ENCODE measurements around the gene RCBTB2.
A peak's percentile ranks its signal among the peaks of the same experiment; 100 is the strongest.
"Not testable (repeated sequence)": the region's sequence is repeated elsewhere in the genome, so short reads cannot be mapped to it uniquely, and the experiment has no call there.

Gene RCBTB2

GRCh38 chr13:48532506-48533499 lies at the start of gene RCBTB2:
TSS of gene RCBTB2 (minus strand) at chr13:48533080. CDS start at chr13:48521939, 11,141 bp downstream.
- FAIRE-seq, result no peak
- DNase-seq (ENCODE audit: low spot score), result peak; percentile 92

- FAIRE-seq (no peak), DNase-seq (ENCODE audit: low spot score) (no peak)
Measured at GRCh38 chr13:48582084-48582483, 49.2 kb upstream of the RCBTB2 start.

GRCh38 chr13:48580896-48581295 lies 48.0 kb upstream of the RCBTB2 start:
- FAIRE-seq (no peak), DNase-seq (ENCODE audit: low spot score) (no peak)

- peak; percentile 42 for DNase-seq (ENCODE audit: low spot score)
- FAIRE-seq, result peak; percentile 79
Measured at GRCh38 chr13:48580185-48580803, 47.4 kb upstream of the RCBTB2 start.

- FAIRE-seq; DNase-seq (ENCODE audit: low spot score): not testable (repeated sequence)
Measured at GRCh38 chr13:48579919-48580180, 47.0 kb upstream of the RCBTB2 start.

- FAIRE-seq (no peak), DNase-seq (ENCODE audit: low spot score) (no peak)
Measured at GRCh38 chr13:48579165-48579918, 46.5 kb upstream of the RCBTB2 start.

- no peak for DNase-seq (ENCODE audit: low spot score)
- no peak for FAIRE-seq
Measured at GRCh38 chr13:48578516-48579164, 45.8 kb upstream of the RCBTB2 start.

- FAIRE-seq, result no peak
- no peak for DNase-seq (ENCODE audit: low spot score)
Measured at GRCh38 chr13:48576448-48577010, 43.6 kb upstream of the RCBTB2 start.

GRCh38 chr13:48575031-48575430 lies 42.2 kb upstream of the RCBTB2 start:
- DNase-seq (ENCODE audit: low spot score) (no peak), FAIRE-seq (no peak)

GRCh38 chr13:48574041-48574796 lies 41.3 kb upstream of the RCBTB2 start:
- FAIRE-seq (no peak), DNase-seq (ENCODE audit: low spot score) (no peak)

- DNase-seq (ENCODE audit: low spot score) (no peak), FAIRE-seq (no peak)
Measured at GRCh38 chr13:48573213-48574007, 40.5 kb upstream of the RCBTB2 start.

GRCh38 chr13:48571126-48571913 lies 38.4 kb upstream of the RCBTB2 start:
- DNase-seq (ENCODE audit: low spot score), result no peak
- FAIRE-seq, result no peak

GRCh38 chr13:48570216-48570828 lies 37.4 kb upstream of the RCBTB2 start:
- no peak for DNase-seq (ENCODE audit: low spot score)
- no peak for FAIRE-seq

GRCh38 chr13:48569104-48569666 lies 36.3 kb upstream of the RCBTB2 start:
- no peak for FAIRE-seq
- no peak for DNase-seq (ENCODE audit: low spot score)

- no peak for FAIRE-seq
- no peak for DNase-seq (ENCODE audit: low spot score)
Measured at GRCh38 chr13:48568370-48569103, 35.7 kb upstream of the RCBTB2 start.

- DNase-seq (ENCODE audit: low spot score) (no peak), FAIRE-seq (no peak)
Measured at GRCh38 chr13:48567515-48568369, 34.9 kb upstream of the RCBTB2 start.

Data from RCC 7860 (cell line).